ENCODE results near the gene LRPAP1. TPM values are rescaled to one million over a fixed set of nuclear protein-coding genes. Genes with fewer than 3 reads are reported as not detected.

LRPAP1 gene
- total RNA-seq, 1 donor from 2014 or later = 53.7 TPM

- TF ChIP-seq CTCF (IDR thresholded peaks at IDR 0.05; ENCODE audit: insufficient read depth, low read length, severe bottlenecking) = no peak
- H3K27me3 ChIP-seq (ENCODE audit: control insufficient read depth, insufficient read depth, low read length) = peaks cover 29% of the 10 kb centered on the region
- FAIRE-seq = no peak
- no peak for DNase-seq (ENCODE audit: low read depth)
- H3K4me3 ChIP-seq (ENCODE audit: low read depth, low read length) = no peak overlapping the region
- no peaks in the 10 kb centered on the region for H3K36me3 ChIP-seq (ENCODE audit: control insufficient read depth, insufficient read depth, low read length)
Measured at GRCh38 chr4:3476936-3477749, 55.1 kb downstream of the LRPAP1 start.

DNA sequence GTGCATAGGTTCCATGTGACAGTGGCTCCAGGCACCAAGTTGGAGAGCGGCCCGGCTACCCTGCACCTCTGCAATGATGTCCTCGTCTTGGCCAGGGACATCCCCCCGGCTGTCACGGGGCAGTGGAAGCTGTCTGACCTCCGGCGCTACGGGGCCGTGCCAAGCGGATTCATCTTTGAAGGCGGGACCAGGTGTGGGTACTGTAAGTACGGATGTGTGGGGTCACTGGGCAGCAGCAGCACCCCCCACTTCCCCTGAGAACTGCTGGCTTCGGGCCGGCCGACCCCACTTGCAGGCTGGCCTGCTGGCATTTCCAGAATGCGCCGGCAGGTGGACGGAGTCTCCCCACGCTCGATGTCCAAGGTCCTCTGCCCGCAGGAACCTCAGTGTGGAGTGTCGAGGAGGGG, 55.9 kb downstream of the LRPAP1 start:
- DNase-seq (ENCODE audit: low read depth) (no peak), FAIRE-seq (no peak)
- no peak for TF ChIP-seq CTCF (IDR thresholded peaks at IDR 0.05; ENCODE audit: insufficient read depth, low read length, severe bottlenecking)
- H3K36me3 ChIP-seq (ENCODE audit: control insufficient read depth, insufficient read depth, low read length) = no peaks in the 10 kb centered on the region
- no peak overlapping the region for H3K4me3 ChIP-seq (ENCODE audit: low read depth, low read length)
- H3K27me3 ChIP-seq (ENCODE audit: control insufficient read depth, insufficient read depth, low read length) = peaks cover 33% of the 10 kb centered on the region

GRCh38 chr4:3475713-3476260, 56.4 kb downstream of the LRPAP1 start:
- Histone ChIP-seq H3K36me3 (ENCODE audit: control insufficient read depth, insufficient read depth, low read length) (no peaks in the 10 kb centered on the region), H3K4me3 (ENCODE audit: low read depth, low read length) (no peak overlapping the region), H3K27me3 (ENCODE audit: control insufficient read depth, insufficient read depth, low read length) (peaks cover 37% of the 10 kb centered on the region)
- DNase-seq (ENCODE audit: low read depth) = no peak
- no peak for TF ChIP-seq CTCF (IDR thresholded peaks at IDR 0.05; ENCODE audit: insufficient read depth, low read length, severe bottlenecking)
- FAIRE-seq = no peak

- H3K36me3 ChIP-seq (ENCODE audit: control insufficient read depth, insufficient read depth, low read length) = no peaks in the 10 kb centered on the region
- no peak for TF ChIP-seq CTCF (IDR thresholded peaks at IDR 0.05; ENCODE audit: insufficient read depth, low read length, severe bottlenecking)
- H3K4me3 ChIP-seq (ENCODE audit: low read depth, low read length) = no peak overlapping the region
- peaks cover 38% of the 10 kb centered on the region for H3K27me3 ChIP-seq (ENCODE audit: control insufficient read depth, insufficient read depth, low read length)
- FAIRE-seq (no peak), DNase-seq (ENCODE audit: low read depth) (no peak)
Measured at GRCh38 chr4:3475041-3475712, 57.0 kb downstream of the LRPAP1 start.

DNA sequence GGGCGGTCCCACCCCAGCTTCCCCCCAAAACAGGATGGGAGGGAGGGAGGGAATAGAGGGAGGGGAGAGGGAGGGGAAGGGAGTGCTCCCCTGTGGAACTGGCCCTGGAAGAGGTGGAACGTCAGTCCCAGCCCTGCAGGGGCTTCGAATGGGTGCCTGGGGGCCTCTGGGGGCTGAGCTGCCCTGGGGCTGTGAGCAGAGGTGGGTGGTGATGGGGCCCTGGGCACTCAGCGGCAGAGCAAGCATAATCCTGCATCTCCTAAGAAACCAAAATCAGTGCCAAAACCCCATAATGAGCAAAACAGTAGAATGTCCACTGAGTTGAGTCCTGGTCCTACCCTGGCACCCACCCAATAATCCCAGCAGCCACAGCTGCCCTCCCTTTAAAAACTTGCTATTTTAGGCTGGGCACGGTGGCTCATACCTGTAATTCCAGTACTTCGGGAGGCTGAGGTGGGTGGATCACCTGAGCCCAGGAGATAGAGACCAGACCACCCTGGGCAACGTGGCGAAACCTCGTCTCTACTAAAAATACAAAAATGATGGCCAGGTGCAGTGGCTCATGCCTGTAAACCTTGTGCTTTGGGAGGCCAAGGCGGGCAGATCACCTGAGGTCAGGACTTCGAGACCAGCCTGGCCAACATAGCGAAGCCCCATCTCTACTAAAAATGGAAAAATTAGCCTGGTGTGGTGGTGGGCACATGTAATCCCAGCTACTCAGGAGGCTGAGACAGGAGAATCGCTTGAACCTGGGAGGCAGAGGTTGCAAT, 58.0 kb downstream of the LRPAP1 start:
- FAIRE-seq = no peak
- H3K4me3 ChIP-seq (ENCODE audit: low read depth, low read length) = no peak overlapping the region
- no peak for DNase-seq (ENCODE audit: low read depth)
- H3K27me3 ChIP-seq (ENCODE audit: control insufficient read depth, insufficient read depth, low read length) = peaks cover 42% of the 10 kb centered on the region
- H3K36me3 ChIP-seq (ENCODE audit: control insufficient read depth, insufficient read depth, low read length) = no peaks in the 10 kb centered on the region
- no peak for TF ChIP-seq CTCF (IDR thresholded peaks at IDR 0.05; ENCODE audit: insufficient read depth, low read length, severe bottlenecking)

Measured in bronchial epithelial cell (primary cell).